Gastroesophageal sphincter (tissue), 4 donors: Measurements from ENCODE around the gene SETD5. TPM values are rescaled to one million over a fixed set of nuclear protein-coding genes. Genes with fewer than 3 reads are reported as not detected.

Experiments used
- ATAC-seq: fragments of 150-250 bp; one replicate; pipeline ENCODE4 v1.9.1; 2016; ENCODE audit warnings: mild to moderate bottlenecking, moderate library complexity
- H3K27ac ChIP-seq, 4 donors: fragments of 200-600 bp; sonication (generic) in 3 of 4; 1 replicate in 3 of 4; 2 replicates in 1 of 4; pipeline ENCODE4 v1.5.1; 2016 to 2019
- H3K27me3 ChIP-seq: fragments of 200-600 bp; sonication (generic); one replicate; pipeline ENCODE4 v1.5.1; 2019
- H3K36me3 ChIP-seq, 2 donors: fragments of 200-600 bp; sonication (generic); one replicate each; pipeline ENCODE4 v1.5.1; 2019; ENCODE audit warnings: control low read depth in 1 of 2
- H3K4me1 ChIP-seq, 3 donors: fragments of 200-600 bp; sonication (generic); 1 replicate in 2 of 3; 2 replicates in 1 of 3; pipeline ENCODE4 v1.5.1; 2016 to 2019; ENCODE audit warnings: control low read depth in 2 of 3
- H3K4me3 ChIP-seq, 2 donors: fragments of 200-600 bp; sonication (generic); one replicate each; pipeline ENCODE4 v1.5.1; 2019; ENCODE audit warnings: mild to moderate bottlenecking in 1 of 2, moderate library complexity in 1 of 2
- H3K9me3 ChIP-seq, 3 donors: fragments of 200-600 bp; sonication (generic); one replicate each; pipeline ENCODE4 v1.5.1; 2017 to 2019; ENCODE audit warnings: control low read depth in 2 of 3
- CTCF ChIP-seq, 4 experiments: fragments of 200-600 bp in 2 of 4; fragments of 450-650 bp in 2 of 4; sonication (generic) in 1 of 4; IDR thresholded peaks; one replicate each; pipeline ENCODE4 v1.5.1; 2017 to 2019; ENCODE audit warnings: antibody characterized with exemption in 4 of 4, mild to moderate bottlenecking in 2 of 4, moderate library complexity in 2 of 4
- EP300 ChIP-seq: sonication (generic); formaldehyde crosslinking; IDR thresholded peaks from one replicate; pipeline ENCODE4 v1.6.1; 2017; ENCODE audit warnings: antibody characterized with exemption, mild to moderate bottlenecking
- POLR2A ChIP-seq, 2 donors: fragments of 450-650 bp; IDR thresholded peaks; one replicate each; pipeline ENCODE4 v1.6.1; 2017; ENCODE audit warnings: antibody characterized with exemption in 2 of 2, mild to moderate bottlenecking in 2 of 2, moderate library complexity in 1 of 2
- POLR2AphosphoS5 ChIP-seq: sonication (generic); formaldehyde crosslinking; IDR thresholded peaks from one replicate; pipeline ENCODE4 v1.6.1; 2017; ENCODE audit warnings: antibody characterized with exemption
- WGBS, 2 donors: methylation state at CpG; one replicate each; pipeline ENCODE4 v1.1.5; 2018; ENCODE audit warnings: low coverage in 1 of 2; 5-methylcytosine and 5-hydroxymethylcytosine counted together
- total RNA-seq, 4 donors: library from RNA; depleted of rRNA; stranded (reverse); fragments of >200 nt; gene quantifications; one replicate each; pipeline ENCODE4 v1.1.0, GENCODE V29; 2016

The SETD5 gene
- total RNA-seq, 4 donors from 2014 or later, result 51.5 to 95.3 (median 76.8) TPM

GRCh38 chr3:9388142-9388541 lies 9.3 kb upstream of the SETD5 start:
- no peak for ATAC-seq
- Histone ChIP-seq H3K36me3 (peaks cover 15 to 86% of the 10 kb centered on the region in 2 donors), H3K27me3 (no peaks in the 10 kb centered on the region), H3K27ac (peak overlapping the region in 1 of 4 donors; percentile 8), H3K4me3 (no peak overlapping the region), H3K4me1 (peaks cover 4 to 37% (median 5%) of the 10 kb centered on the region in 3 donors), H3K9me3 (no peaks in the 10 kb centered on the region)
- TF ChIP-seq EP300 (no peak), CTCF (IDR thresholded peaks at IDR 0.05) (no peak), POLR2A (IDR thresholded peaks at IDR 0.05) (no peak), POLR2AphosphoS5 (no peak)
- 70 to 87% methylated on average over 2 of the region's 2 CpGs for WGBS, 2 donors

DNA sequence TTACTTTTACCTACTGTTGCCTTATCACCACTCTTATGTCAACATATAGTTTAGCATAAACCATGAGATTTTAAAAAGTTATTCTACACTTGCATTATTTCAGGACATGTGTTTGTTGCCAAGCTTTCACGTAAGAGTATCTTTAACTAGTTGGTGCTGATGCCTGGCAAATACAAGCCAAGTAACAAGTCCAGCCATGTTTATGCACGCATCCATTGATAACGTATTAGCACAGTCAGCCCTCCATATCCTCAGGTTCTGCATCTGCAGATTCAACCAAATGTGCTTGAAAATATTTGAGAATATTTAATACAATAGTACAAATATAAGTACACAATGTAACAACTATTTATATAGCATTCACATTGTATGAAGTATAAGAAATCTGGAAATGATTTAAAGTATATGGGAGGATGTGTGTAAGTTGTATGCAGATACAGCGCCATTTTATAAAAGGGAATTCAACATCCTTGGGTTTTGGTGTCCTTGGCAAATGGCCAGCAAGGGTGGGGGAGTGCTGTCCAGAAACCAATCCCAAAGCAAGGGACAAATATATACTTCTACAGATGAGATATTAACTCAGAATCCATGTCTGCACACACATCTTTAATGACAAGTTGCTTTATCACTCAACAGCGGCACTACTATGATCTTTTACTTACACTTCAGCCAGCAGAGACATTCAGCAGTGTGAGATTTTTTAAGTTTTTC lies 8.7 kb upstream of the SETD5 start:
- Histone ChIP-seq H3K9me3 (no peaks in the 10 kb centered on the region), H3K27ac (no peak overlapping the region), H3K36me3 (peaks cover 15 to 86% of the 10 kb centered on the region in 2 donors), H3K4me3 (no peak overlapping the region), H3K27me3 (no peaks in the 10 kb centered on the region), H3K4me1 (peaks cover 4 to 43% (median 5%) of the 10 kb centered on the region in 3 donors)
- no peak for ATAC-seq
- no peak for TF ChIP-seq POLR2AphosphoS5
- no peak for TF ChIP-seq CTCF (IDR thresholded peaks at IDR 0.05)
- TF ChIP-seq EP300, result no peak
- no peak for TF ChIP-seq POLR2A (IDR thresholded peaks at IDR 0.05)
- WGBS, 2 donors, result 76 to 86% methylated on average over 5 of the region's 5 CpGs

GRCh38 chr3:9390265-9390888 lies 7.0 kb upstream of the SETD5 start:
- H3K27ac ChIP-seq, result peak overlapping the region in 1 of 4 donors; percentile 3
- H3K36me3 ChIP-seq, result peaks cover 12 to 74% of the 10 kb centered on the region in 2 donors
- H3K4me1 ChIP-seq, result peaks cover 11 to 60% (median 15%) of the 10 kb centered on the region in 3 donors
- no peak overlapping the region for H3K4me3 ChIP-seq
- no peak for TF ChIP-seq CTCF (IDR thresholded peaks at IDR 0.05)
- TF ChIP-seq POLR2A (IDR thresholded peaks at IDR 0.05), result no peak
- no peaks in the 10 kb centered on the region for H3K9me3 ChIP-seq
- ATAC-seq, result no peak
- 89% methylated on average over 5 of the region's 5 CpGs for WGBS, 2 donors
- no peaks in the 10 kb centered on the region for H3K27me3 ChIP-seq

DNA sequence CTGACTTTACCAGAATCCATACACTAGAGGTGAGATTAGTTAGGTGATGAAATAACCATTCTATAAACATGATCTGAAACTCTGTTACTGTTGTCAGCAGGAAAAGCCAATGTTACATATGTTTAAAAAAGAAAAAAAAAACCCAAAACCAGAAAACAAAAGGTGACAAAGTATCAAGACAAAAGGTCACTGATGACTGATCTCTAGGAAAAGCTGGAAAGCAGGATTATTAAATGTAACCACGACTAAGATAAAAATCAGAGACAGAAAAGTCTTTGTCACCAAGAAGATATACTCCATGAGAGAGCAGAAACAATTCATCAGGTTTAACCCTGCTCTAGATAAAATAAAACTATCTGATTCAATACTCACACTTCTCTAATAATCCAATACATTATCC lies 5.4 kb upstream of the SETD5 start:
- Histone ChIP-seq H3K27ac (peak overlapping the region in 2 of 4 donors; percentile 25 to 29), H3K4me1 (peaks cover 13 to 61% (median 18%) of the 10 kb centered on the region in 3 donors), H3K36me3 (peaks cover 12 to 57% of the 10 kb centered on the region in 2 donors), H3K27me3 (no peaks in the 10 kb centered on the region), H3K9me3 (no peaks in the 10 kb centered on the region), H3K4me3 (no peak overlapping the region)
- no peak for TF ChIP-seq POLR2AphosphoS5
- no peak for TF ChIP-seq POLR2A (IDR thresholded peaks at IDR 0.05)
- no peak for TF ChIP-seq CTCF (IDR thresholded peaks at IDR 0.05)
- no peak for TF ChIP-seq EP300
- 18 to 40% methylated on average over 1 of the region's 1 CpG for WGBS, 2 donors
- ATAC-seq, result no peak
